Peyer's patch (tissue), 4 donors: Measurements from ENCODE around the gene PCDHA1. TPM values are rescaled to one million over a fixed set of nuclear protein-coding genes. Genes with fewer than 3 reads are reported as not detected.
A peak's percentile ranks its signal among the peaks of the same experiment; 100 is the strongest.

Experiments used
- DNase-seq, 3 donors: peaks; one replicate each; pipeline ENCODE4 v3.0.0-alpha.2; 2017 to 2019
- H3K27ac ChIP-seq, 4 donors: fragments of 200-600 bp; sonication (generic); one replicate each; pipeline ENCODE4 v1.5.1; 2016 to 2019
- H3K27me3 ChIP-seq, 2 donors: fragments of 200-600 bp; sonication (generic); one replicate each; pipeline ENCODE4 v1.5.1; 2019
- H3K36me3 ChIP-seq, 3 donors: fragments of 200-600 bp; sonication (generic); one replicate each; pipeline ENCODE4 v1.5.1; 2016 to 2019
- H3K4me1 ChIP-seq, 4 donors: fragments of 200-600 bp; sonication (generic); one replicate each; pipeline ENCODE4 v1.5.1; 2016 to 2019
- H3K4me3 ChIP-seq, 4 donors: fragments of 200-600 bp; sonication (generic); 1 replicate in 3 of 4; 2 replicates in 1 of 4; pipeline ENCODE4 v1.5.1; 2016 to 2019; ENCODE audit warnings: mild to moderate bottlenecking in 1 of 4
- H3K9me3 ChIP-seq, 4 donors: fragments of 200-600 bp; sonication (generic); one replicate each; pipeline ENCODE4 v1.5.1; 2016 to 2019; ENCODE audit warnings: mild to moderate bottlenecking in 1 of 4
- CTCF ChIP-seq, 6 experiments: fragments of 450-650 bp in 4 of 6; fragments of 200-600 bp in 2 of 6; sonication (generic) in 1 of 6; IDR thresholded peaks; one replicate each; pipeline ENCODE4 v1.5.1; 2017 to 2019; ENCODE audit warnings: antibody characterized with exemption in 6 of 6, mild to moderate bottlenecking in 3 of 6, moderate library complexity in 1 of 6
- POLR2A ChIP-seq, 2 donors: fragments of 450-650 bp; IDR thresholded peaks; one replicate each; pipeline ENCODE4 v1.5.1; 2017; ENCODE audit warnings: antibody characterized with exemption in 2 of 2, mild to moderate bottlenecking in 2 of 2, moderate library complexity in 2 of 2
- total RNA-seq, 4 donors: library from RNA; depleted of rRNA; stranded (reverse); fragments of >200 nt; gene quantifications; one replicate each; pipeline ENCODE4 v1.1.0, GENCODE V29; 2016

PCDHA1 gene
- total RNA-seq, 4 donors from 2014 or later: not detected

DNA sequence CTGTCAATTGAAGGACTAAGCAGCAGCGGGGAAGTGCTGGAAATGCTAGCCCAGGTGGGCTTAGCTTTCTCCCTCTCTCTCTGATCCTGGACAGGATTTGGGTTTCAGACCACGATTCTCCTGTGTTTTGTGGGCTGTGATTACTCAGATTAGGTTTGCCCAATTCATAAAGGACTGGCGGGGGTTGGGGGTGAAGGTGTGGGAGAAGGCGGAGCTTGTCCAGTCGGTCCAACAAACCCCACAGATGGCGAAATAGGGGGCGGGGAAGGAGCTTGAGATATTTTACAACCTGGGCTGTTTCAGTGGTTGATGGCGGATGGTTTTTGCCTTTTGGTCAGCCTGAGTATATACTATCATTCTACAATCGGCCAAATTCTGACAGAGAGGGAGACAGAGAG is 215.5 kb downstream of the PCDHA1 start:
- no peaks in the 10 kb centered on the region for H3K27me3 ChIP-seq
- H3K9me3 ChIP-seq: no peaks in the 10 kb centered on the region
- peaks cover 0 to 6% (median 0%) of the 10 kb centered on the region in 4 donors for H3K4me1 ChIP-seq
- no peak for DNase-seq
- H3K36me3 ChIP-seq: no peaks in the 10 kb centered on the region
- no peak for TF ChIP-seq POLR2A (IDR thresholded peaks at IDR 0.05)
- H3K4me3 ChIP-seq: peak overlapping the region in 1 of 4 donors; percentile 12
- H3K27ac ChIP-seq: no peak overlapping the region

GRCh38 chr5:141001844-141002604 is 216.1 kb downstream of the PCDHA1 start:
- no peak overlapping the region for H3K27ac ChIP-seq
- no peak for DNase-seq

GRCh38 chr5:141002605-141002965 is 216.6 kb downstream of the PCDHA1 start:
- Histone ChIP-seq H3K4me1 (peaks cover 0 to 6% (median 0%) of the 10 kb centered on the region in 4 donors), H3K4me3 (no peak overlapping the region), H3K27me3 (no peaks in the 10 kb centered on the region), H3K36me3 (no peaks in the 10 kb centered on the region), H3K27ac (no peak overlapping the region), H3K9me3 (no peaks in the 10 kb centered on the region)
- TF ChIP-seq POLR2A (IDR thresholded peaks at IDR 0.05): no peak
- TF ChIP-seq CTCF (IDR thresholded peaks at IDR 0.05): no peak
- no peak for DNase-seq

More at GRCh38 chr5:141001844-141002604, 216.1 kb downstream of the PCDHA1 start:
- Histone ChIP-seq H3K4me1 (peaks cover 0 to 6% (median 0%) of the 10 kb centered on the region in 4 donors), H3K27me3 (no peaks in the 10 kb centered on the region), H3K4me3 (peak overlapping the region in 1 of 4 donors; percentile 12), H3K9me3 (no peaks in the 10 kb centered on the region), H3K36me3 (no peaks in the 10 kb centered on the region)
- TF ChIP-seq POLR2A (IDR thresholded peaks at IDR 0.05) (no peak), CTCF (IDR thresholded peaks at IDR 0.05) (no peak)

DNA sequence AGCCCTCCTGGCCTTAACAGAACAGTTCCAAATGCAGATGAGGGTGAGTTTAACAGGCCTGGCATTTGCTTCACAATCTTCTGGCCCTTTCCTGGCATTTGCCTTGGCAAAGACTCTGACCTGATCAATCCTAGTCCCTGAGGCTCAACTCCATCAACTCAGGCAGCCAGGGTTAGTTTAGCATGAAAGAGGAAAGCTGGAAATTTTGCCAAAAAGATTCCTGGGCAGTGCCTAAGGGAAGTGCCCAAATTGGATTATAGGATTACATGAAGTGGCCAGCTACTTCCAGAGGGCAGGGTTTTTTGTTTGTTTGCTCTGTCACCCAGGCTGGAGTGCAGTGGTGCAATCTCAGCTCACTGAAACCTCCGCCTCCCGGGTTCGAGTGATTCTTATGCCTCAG is 217.1 kb downstream of the PCDHA1 start:
- TF ChIP-seq POLR2A (IDR thresholded peaks at IDR 0.05): no peak
- no peak for TF ChIP-seq CTCF (IDR thresholded peaks at IDR 0.05)

GRCh38 chr5:141003791-141004611 is 218.1 kb downstream of the PCDHA1 start:
- Histone ChIP-seq H3K9me3 (no peaks in the 10 kb centered on the region), H3K36me3 (no peaks in the 10 kb centered on the region), H3K4me1 (peaks cover 0 to 6% (median 0%) of the 10 kb centered on the region in 4 donors), H3K27me3 (no peaks in the 10 kb centered on the region), H3K4me3 (no peak overlapping the region), H3K27ac (no peak overlapping the region)
- TF ChIP-seq POLR2A (IDR thresholded peaks at IDR 0.05) (no peak), CTCF (IDR thresholded peaks at IDR 0.05) (no peak)
- DNase-seq: no peak

More for the DNA sequence above, 217.1 kb downstream of the PCDHA1 start:
- no peak for DNase-seq
- H3K4me3 ChIP-seq: no peak overlapping the region
- H3K27ac ChIP-seq: no peak overlapping the region
- H3K36me3 ChIP-seq: no peaks in the 10 kb centered on the region
- H3K4me1 ChIP-seq: peaks cover 0 to 6% (median 0%) of the 10 kb centered on the region in 4 donors
- H3K27me3 ChIP-seq: no peaks in the 10 kb centered on the region
- H3K9me3 ChIP-seq: no peaks in the 10 kb centered on the region

DNA sequence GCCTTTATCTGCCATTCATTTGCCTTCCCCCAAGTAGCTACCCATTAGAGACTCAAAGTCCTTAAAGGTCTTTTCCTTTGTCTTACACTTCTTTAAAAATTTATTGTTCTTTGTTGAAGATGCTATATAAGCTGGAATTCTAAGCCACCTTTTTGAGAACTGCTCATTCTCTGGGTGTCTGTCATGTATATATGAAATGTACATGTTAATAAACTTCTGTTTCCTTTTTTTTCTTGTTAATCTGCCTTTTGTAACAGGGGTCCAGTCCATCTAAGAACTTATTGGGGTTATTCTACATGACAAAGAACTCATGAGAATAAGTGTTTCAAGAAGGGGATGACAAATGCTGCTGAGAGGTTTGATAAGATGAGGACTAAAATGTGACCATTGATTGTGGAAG is 221.9 kb downstream of the PCDHA1 start:
- H3K36me3 ChIP-seq: no peaks in the 10 kb centered on the region
- no peak overlapping the region for H3K27ac ChIP-seq
- no peaks in the 10 kb centered on the region for H3K4me1 ChIP-seq
- no peaks in the 10 kb centered on the region for H3K27me3 ChIP-seq
- no peak for TF ChIP-seq POLR2A (IDR thresholded peaks at IDR 0.05)
- no peak for TF ChIP-seq CTCF (IDR thresholded peaks at IDR 0.05)
- no peaks in the 10 kb centered on the region for H3K9me3 ChIP-seq
- no peak for DNase-seq
- H3K4me3 ChIP-seq: no peak overlapping the region
